ENCODE measurements around the gene XIAP. TPM values are rescaled to one million over a fixed set of nuclear protein-coding genes. Genes with fewer than 3 reads are reported as not detected.
"Not testable (repeated sequence)": the region's sequence is repeated elsewhere in the genome, so short reads cannot be mapped to it uniquely, and the experiment has no call there.

XIAP gene
- total RNA-seq, result 62.0 TPM

DNA sequence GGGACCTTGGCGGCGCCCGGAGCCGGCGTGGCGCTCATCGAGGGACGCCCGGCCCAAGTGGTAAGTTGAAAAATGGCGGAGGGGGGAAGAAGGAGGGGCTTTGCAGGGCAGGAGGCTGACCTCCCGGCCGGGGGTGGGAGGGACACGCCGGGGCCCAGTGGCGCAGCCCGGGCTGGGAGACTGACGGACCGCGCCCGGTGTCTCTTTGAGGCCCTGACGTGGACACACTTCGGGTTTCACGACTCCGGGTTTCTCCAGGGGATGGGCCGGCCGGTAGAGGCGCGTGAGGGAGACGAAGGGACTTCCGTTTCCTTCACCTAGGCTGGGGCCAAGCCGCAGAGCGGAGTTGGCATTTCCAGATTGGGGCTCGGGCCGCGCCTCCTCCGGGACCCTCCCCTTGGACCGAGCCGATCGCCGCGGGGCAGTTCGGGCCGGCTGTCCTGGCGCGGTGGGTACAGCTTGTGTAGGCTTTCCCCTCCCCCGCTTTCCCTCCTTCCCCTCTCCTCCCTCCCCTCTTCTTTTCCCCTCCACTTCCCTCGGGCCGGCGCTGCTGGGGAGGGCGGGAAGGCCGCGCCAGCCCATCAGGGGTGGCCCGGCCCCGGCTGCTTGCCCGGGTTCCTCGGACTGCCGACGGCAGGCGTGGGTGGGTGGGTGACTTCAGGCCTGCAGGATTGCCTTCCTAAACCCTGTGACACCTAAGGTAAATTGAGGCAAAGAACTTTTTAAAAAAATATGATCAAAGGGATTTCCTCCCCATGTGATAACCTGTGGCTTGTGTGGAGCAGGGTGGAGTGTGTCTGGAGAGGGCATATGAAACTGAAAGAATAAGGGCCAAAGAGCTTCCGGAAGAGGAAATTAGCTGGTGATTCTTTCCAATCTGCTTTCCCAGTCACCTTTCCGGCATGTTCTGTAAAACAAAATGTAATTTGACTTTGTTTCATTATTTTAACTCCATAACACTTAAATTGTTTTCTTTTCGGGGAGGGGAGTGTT, at the start of gene XIAP:
Gene XIAP (plus strand): TSS at position 208 of the 993 bp plus-strand sequence. CDS start 25,610 bp downstream, outside the sequence.
- ATAC-seq, result peak; percentile 97
- intact Hi-C loops (cut with DNase I), result no loop called here
- peak; percentile 86 for DNase-seq (ENCODE audit: low spot score)

DNA sequence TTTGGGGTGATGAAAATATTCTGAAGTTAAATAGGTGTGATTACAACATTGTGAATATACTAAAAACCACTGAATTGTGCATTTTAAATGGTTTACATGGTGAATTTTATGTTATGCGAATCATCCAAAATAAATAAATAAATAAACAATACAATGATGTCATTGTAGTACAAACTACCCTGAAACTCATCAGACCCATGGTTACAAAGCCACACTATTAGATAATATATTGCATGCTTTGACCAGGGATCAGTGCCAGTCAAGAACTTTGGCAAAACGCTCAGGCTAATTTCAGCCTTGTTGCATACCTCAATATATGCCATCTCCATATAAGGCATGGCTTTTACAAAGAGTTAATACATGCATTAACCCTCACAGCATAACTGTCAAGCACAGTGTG, 45.5 kb upstream of the XIAP start:
- DNase-seq (ENCODE audit: low spot score) (no peak), ATAC-seq (no peak)
- intact Hi-C loops (cut with DNase I), result no loop called here

DNA sequence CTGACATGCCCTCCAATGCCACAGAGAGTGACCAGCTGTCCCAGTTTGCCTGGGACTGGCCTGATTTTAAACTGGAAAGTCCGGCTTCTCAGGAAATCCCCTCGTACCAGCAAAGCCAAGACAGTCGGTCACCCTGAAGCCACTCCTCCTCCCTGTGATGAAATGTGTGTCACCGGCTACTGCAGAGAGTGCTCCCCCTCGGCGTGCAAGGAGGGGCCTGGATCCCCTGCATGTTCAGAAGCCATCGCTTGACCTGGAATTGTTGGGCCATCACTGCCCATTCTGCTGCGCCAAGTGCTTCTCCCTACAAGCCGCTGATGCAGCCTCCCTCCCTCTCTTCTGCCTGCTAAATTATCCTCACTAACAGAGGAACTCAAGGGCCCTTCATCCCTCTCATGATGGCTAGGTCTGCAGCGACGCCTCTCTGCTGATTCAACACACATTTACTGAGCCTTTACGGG, 44.9 kb upstream of the XIAP start:
- DNase-seq (ENCODE audit: low spot score); intact Hi-C loops (cut with DNase I): not testable (repeated sequence)
- peak; percentile 42 for ATAC-seq

GRCh38 chrX:123817288-123817894, 42.5 kb upstream of the XIAP start:
- DNase-seq (ENCODE audit: low spot score) (no peak), ATAC-seq (no peak)
- intact Hi-C loops (cut with DNase I), result no loop called here

GRCh38 chrX:123818243-123818642, 41.6 kb upstream of the XIAP start:
- DNase-seq (ENCODE audit: low spot score) (no peak), ATAC-seq (no peak)
- intact Hi-C loops (cut with DNase I), result no loop called here

- intact Hi-C loops (cut with DNase I), result loop anchor here (5.0 kb wide), 1 partner anchor 1114 kb away; no protein-coding TSS in a partner anchor
- no peak for ATAC-seq
These were observed 36.9 kb upstream of the XIAP start for GRCh38 chrX:123822965-123823364.

DNA sequence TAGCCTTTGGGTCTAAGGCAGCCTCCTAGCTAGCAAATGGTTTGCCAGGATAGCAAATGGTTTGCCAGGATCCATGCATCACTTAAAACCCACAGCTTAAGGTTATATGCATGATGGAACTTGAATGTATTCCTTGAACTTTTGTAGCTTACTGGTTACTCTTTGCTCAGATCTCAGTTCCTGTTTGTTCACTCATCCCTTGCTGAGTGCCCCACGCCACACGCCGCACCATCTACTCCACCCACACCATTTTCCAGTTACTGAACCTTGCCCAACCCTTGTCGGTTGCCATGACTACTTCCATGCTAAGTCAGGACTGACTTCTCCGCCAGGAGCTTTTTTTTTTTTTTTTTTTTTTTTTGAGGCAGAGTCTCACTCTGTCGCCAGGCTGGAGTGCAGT, 29.5 kb upstream of the XIAP start:
- DNase-seq (ENCODE audit: low spot score), result no peak
- intact Hi-C loops (cut with DNase I), result no loop called here
- ATAC-seq, result no peak

More at GRCh38 chrX:123822965-123823364, 36.9 kb upstream of the XIAP start:
- DNase-seq (ENCODE audit: low spot score), result no peak

GRCh38 chrX:123833387-123833786, 26.5 kb upstream of the XIAP start:
- intact Hi-C loops (cut with DNase I), result no loop called here
- ATAC-seq, result peak; percentile 82
- no peak for DNase-seq (ENCODE audit: low spot score)

DNA sequence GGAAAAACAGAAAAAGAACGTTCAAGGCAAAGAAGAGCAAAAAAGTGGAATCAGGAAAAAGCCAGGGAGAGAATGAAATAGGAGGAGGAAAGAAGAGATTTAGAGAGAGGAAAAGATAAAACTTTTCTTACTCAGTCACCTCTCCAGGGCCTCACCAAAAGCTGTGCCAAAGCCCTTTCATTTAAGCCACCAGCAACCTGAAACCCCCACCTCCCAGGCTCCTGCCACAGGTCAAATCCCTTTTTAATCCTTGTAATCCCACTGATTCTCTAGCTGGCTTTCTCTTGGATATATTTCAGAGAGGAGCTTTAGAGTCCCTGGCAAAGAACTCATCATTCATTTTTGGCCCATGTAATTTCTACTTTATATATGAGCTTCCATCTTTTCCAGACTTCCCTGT, 25.7 kb upstream of the XIAP start:
- DNase-seq (ENCODE audit: low spot score), result no peak
- no peak for ATAC-seq
- intact Hi-C loops (cut with DNase I), result no loop called here

DNA sequence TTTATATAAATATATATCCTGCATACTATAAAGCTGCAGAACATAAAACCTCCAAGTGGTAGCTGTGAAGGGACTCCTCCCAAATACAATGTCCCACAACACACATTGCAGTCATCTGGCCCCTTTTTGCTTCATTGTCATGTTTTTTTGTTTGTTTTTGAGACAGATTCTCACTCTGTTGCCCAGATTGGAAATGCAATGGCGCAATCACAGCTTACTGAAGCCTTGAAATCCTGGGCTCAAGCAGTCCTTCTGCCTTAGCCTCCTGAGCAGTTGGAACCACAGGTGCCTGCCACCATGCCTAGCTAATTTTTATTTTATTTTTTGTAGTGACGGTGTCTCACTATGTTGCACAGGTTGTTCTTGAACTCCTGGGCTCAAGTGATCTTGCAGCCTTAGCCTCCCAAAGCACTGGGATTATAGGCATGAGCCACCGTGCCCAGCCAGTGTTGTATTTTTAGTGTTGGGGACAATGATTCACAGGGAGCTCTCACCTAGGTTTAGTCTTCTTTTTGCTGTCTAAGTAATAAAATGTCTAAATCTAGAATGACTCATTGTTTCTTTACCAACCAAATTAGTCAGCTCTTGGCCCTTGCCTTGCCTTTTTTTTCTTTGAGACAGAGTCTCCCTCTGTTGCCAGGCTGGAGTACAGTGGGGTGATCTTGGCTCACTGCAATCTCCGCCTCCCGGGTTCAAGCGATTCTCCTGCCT, 24.0 kb upstream of the XIAP start:
- no peak for ATAC-seq
- no peak for DNase-seq (ENCODE audit: low spot score)
- intact Hi-C loops (cut with DNase I), result no loop called here

- intact Hi-C loops (cut with DNase I); ATAC-seq; DNase-seq (ENCODE audit: low spot score): not testable (repeated sequence)
These were observed 14.7 kb upstream of the XIAP start for GRCh38 chrX:123845129-123845528.

DNA sequence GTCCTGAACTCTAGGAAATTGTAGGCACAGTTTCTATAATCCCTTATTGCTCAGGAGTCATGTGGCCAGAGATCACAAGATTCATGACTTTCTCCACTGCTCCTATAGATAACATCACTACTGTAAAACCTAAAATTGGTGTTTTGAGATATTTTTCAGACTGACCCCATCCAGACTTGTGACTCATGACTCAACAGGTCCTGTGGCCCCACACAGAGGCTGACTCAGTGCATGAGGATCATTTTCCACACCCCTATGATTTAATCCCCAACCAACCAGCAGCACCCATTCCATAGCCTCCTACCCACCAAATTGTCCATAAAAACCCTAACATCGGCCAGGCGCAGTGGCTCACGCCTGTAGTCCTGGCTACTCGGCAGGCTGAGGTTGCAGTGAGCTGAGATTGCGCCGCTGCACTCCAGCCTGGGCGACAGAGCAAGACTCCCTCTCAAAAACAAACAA, 13.2 kb upstream of the XIAP start:
- ATAC-seq (no peak), DNase-seq (ENCODE audit: low spot score) (no peak)
- intact Hi-C loops (cut with DNase I), result no loop called here

DNA sequence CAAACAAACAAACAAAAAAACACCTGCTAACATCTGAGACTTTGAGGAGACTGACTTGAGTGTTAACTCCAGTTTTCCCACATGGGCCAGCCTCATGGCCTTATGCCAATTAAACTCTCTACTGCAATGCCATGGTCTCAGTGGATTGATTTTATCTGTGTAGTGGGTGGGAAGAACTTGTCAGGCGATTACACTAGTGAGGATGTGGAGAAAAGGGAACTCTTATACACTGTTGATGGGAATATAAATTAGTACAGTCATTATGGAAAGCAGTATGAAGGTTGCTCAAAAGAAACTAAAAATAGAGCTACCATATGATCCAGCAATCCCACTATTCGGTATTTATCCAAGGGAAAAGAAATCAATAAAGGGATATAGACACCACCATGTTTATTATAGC, 12.8 kb upstream of the XIAP start:
- intact Hi-C loops (cut with DNase I), result no loop called here
- no peak for ATAC-seq
- no peak for DNase-seq (ENCODE audit: low spot score)

GRCh38 chrX:123849096-123849495, 10.8 kb upstream of the XIAP start:
- no peak for ATAC-seq
- DNase-seq (ENCODE audit: low spot score), result no peak
- intact Hi-C loops (cut with DNase I), result no loop called here

DNA sequence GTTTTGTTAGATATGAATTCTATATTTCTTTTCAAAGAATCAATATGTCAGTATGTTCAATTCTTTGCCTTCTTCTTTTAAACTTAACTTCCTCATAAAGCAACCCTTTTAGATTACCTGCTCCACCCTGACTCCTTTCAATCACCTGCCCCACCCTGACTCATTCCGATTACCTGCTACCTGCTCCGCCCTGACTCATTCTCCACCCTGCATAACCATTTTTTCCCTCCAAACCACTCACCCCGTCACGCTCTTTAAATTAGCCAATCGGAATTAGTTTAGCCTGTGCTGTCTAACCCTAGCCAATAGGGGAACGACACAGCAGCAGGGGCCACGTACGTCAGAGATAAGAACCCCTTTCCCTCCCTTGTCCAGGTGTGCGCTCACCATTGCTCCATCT, 9.9 kb upstream of the XIAP start:
- intact Hi-C loops (cut with DNase I); DNase-seq (ENCODE audit: low spot score); ATAC-seq: not testable (repeated sequence)

GRCh38 chrX:123851079-123851478, 8.8 kb upstream of the XIAP start:
- ATAC-seq (no peak), DNase-seq (ENCODE audit: low spot score) (no peak)
- intact Hi-C loops (cut with DNase I), result no loop called here

DNA sequence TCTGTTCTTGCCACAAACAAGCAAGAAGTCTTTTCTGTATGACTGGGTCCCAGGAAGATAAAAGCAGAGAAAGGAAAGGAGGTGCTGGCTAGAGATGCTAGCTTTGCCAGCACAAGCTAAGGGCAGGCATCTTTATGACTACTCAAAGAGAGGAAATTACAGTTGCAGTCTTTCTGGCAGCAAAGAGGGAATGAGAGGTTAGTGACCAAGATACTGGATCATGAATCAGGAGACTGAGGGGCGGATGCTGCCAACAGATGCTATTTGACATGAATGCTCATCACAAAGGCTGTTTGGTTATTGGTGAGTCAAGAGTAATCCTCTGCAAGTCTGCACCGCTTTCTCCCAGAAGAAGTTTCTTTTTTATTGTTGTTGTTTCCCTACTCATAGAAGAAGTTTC, 5.5 kb upstream of the XIAP start:
- ATAC-seq, result no peak
- DNase-seq (ENCODE audit: low spot score), result no peak

GRCh38 chrX:123859409-123859845, 426 bp upstream of the XIAP start:
- peak; percentile 86 for ATAC-seq
- intact Hi-C loops (cut with DNase I), result no loop called here
- peak; percentile 84 for DNase-seq (ENCODE audit: low spot score)

More for the DNA sequence above, 5.5 kb upstream of the XIAP start:
- intact Hi-C loops (cut with DNase I), result no loop called here

DNA sequence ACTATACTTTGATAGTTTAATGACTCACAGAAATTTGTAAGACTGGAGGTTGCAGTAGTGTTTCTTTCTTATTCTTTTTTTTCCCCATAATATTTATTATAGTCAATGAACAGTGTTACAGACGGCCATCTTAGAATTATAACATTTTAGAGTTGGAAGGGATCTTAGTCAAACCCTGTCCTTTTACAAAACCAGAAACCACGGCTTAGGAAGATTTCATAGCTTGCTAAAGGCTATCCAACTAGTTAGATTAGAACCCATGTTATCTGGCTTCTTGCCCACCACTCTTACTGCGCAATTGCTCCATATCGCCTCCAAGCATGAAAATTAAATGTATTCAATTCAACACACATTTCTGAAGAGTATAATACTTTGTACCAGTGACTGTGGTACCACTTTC, 1.1 kb downstream of the XIAP start:
- no peak for ATAC-seq

More for the DNA sequence above, 1.1 kb downstream of the XIAP start:
- no peak for DNase-seq (ENCODE audit: low spot score)
- intact Hi-C loops (cut with DNase I), result no loop called here
